ENCODE data around the gene NEK7. TPM values are rescaled to one million over a fixed set of nuclear protein-coding genes. Genes with fewer than 3 reads are reported as not detected.
A peak's percentile ranks its signal among the peaks of the same experiment; 100 is the strongest.

NEK7 gene
- total and polyA plus RNA-seq, 2 experiments from 2014 or later: 700 to 1,186 TPM

DNA sequence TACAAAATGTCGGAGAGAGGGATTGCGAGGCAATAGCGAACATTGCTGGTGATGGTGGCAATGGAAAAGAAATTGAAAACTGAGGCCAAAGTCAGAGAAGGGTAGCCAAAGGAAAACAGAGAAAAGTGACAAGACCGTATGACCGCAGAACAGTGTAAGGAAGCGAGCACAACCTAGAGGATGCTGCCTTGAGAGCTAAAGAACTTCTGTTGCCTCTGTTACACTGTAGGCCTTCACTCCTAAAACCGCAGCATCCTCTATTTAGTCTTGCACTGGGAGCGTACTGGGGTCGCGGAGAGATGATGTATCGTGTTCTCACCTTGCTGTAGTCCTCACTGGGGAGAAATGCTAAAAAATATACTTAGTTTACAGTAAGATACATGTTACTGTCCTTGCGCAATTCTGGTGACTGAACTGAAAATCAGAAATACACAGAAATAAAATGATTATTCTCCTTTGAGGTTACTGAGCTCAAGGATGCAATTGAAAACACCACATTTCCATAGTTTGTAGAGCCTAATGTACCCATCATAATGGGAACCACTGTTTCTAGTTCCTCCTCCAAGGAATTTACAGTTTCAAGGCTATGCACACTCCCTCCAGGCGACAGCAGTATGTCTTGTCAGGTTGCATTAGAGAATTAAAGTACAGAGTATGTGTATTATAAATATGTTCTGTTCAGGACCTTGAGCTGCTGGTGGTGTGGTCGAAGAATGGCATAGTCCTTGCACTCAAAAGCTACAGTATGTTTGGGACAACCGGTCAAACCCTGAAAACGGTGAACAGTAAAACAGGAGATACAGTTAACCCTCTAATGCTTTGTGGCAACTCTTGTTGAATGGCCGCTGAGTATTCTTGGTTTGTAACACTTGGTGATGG, 1.3 kb downstream of the NEK7 start:
- Histone ChIP-seq H3K4me2 (ENCODE audit: unreplicated experiment) (peak overlapping the region; percentile 82), H3K36me3 (ENCODE audit: low read depth) (peaks cover 6% of the 10 kb centered on the region; the same call in 1 of the 2 replicates), H4K20me1 (ENCODE audit: insufficient read depth) (peaks cover 35% of the 10 kb centered on the region), H3K9me2 (ENCODE audit: insufficient read depth) (no peaks in the 10 kb centered on the region), H3F3A (ENCODE audit: insufficient read depth) (peaks cover 80% of the 10 kb centered on the region), H3K4me1 (ENCODE audit: insufficient read depth) (peaks cover 53% of the 10 kb centered on the region), H2AFZ (peak overlapping the region; percentile 89), H3K79me2 (ENCODE audit: insufficient read depth) (peaks cover 66% of the 10 kb centered on the region), H3K4me3 (peak overlapping the region; percentile 88), H3K27ac (peak overlapping the region; percentile 74), H3K27me3 (replicated peaks; ENCODE audit: insufficient read depth) (no peaks in the 10 kb centered on the region), H3K9me3 (ENCODE audit: low read depth) (no peaks in the 10 kb centered on the region), H3K9ac (peak overlapping the region; percentile 85)
- peak; percentile 63 for DNase-seq
- in situ Hi-C loops (cut with MboI): loop anchor here (10.0 to 25.0 kb wide), 2 partner anchors 73 to 529 kb away; no protein-coding TSS in a partner anchor
- TF ChIP-seq EZH2phosphoT487 (IDR thresholded peaks at IDR 0.05; ENCODE audit: insufficient read depth, low read depth): no peak
- TF ChIP-seq EZH2 (IDR thresholded peaks at IDR 0.05; ENCODE audit: insufficient read depth, poor library complexity, severe bottlenecking): no peak
- WGBS, 2 experiments (ENCODE audit: low coverage in 1 of 2, low lambda C conversion rate in 2 of 2, missing lambda C conversion rate in 2 of 2): 6 to 7% methylated on average over 17 of the region's 17 CpGs

DNA sequence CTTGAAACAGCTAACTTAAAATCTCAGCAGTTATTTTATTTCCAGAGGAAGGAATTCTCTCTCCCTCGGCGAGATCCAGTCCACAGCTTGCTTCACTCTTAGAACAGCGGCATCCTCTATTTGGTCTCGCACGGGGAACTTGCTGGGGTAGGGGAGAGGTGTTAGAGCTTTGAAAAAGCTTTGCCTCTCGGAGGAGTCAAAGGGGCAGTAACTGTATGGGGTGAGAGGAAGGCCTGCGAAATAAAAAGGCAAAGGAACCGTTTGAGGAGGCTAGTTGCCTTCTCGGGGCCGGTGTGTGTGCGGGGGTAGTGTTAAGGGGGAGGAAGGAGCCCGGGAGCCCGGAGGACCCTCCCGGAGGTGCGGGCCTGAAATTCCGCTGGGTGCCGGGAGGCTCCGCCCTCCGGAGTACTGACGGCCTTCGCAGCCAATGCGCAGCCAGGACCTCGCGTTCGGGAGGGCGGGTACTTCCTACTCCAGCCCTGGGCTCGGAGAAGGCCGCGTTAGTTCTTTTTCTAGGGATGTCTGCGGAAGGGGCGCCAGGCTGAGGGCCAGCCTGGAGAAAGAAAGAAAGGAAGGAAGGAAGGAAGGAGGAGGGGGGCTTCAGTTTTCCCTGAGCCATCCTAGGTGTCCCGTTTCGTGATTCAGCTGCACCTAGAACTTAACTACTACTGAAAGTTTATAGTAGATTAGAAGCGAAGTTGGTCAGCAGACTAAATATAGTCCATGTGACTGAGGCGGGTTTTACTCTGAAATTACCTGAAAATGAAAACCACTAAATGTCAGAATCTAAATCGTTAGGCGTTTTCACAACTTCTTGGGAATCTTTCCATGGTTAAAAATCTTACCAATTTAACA, 2.2 kb downstream of the NEK7 start:
- H3K9me3 ChIP-seq (ENCODE audit: low read depth): no peaks in the 10 kb centered on the region
- 1 to 2% methylated on average over 36 to 37 of the region's 37 CpGs for WGBS, 2 experiments (ENCODE audit: low coverage in 1 of 2, low lambda C conversion rate in 2 of 2, missing lambda C conversion rate in 2 of 2)
- H2AFZ ChIP-seq: peak overlapping the region; percentile 67
- H3K4me1 ChIP-seq (ENCODE audit: insufficient read depth): peaks cover 50% of the 10 kb centered on the region
- in situ Hi-C loops (cut with MboI): loop anchor here (10.0 to 25.0 kb wide), 2 partner anchors 74 to 528 kb away; no protein-coding TSS in a partner anchor
- H3K27me3 ChIP-seq (replicated peaks; ENCODE audit: insufficient read depth): no peaks in the 10 kb centered on the region
- peaks cover 6% of the 10 kb centered on the region for H3K36me3 ChIP-seq (ENCODE audit: low read depth)
- H3K9me2 ChIP-seq (ENCODE audit: insufficient read depth): no peaks in the 10 kb centered on the region
- H3K27ac ChIP-seq: peak overlapping the region; percentile 74
- H3F3A ChIP-seq (ENCODE audit: insufficient read depth): peaks cover 79% of the 10 kb centered on the region
- TF ChIP-seq EZH2 (IDR thresholded peaks at IDR 0.05; ENCODE audit: insufficient read depth, poor library complexity, severe bottlenecking): no peak
- no peak for TF ChIP-seq EZH2phosphoT487 (IDR thresholded peaks at IDR 0.05; ENCODE audit: insufficient read depth, low read depth)
- H3K4me3 ChIP-seq: peak overlapping the region; percentile 88
- H3K79me2 ChIP-seq (ENCODE audit: insufficient read depth): peaks cover 75% of the 10 kb centered on the region
- H4K20me1 ChIP-seq (ENCODE audit: insufficient read depth): peaks cover 36% of the 10 kb centered on the region
- peak; percentile 94 for DNase-seq
- peak overlapping the region; percentile 85 for H3K9ac ChIP-seq
- peak overlapping the region; percentile 82 for H3K4me2 ChIP-seq (ENCODE audit: unreplicated experiment)

GRCh38 chr1:198160222-198160621, 3.4 kb downstream of the NEK7 start:
- H3K27ac ChIP-seq: peak overlapping the region; percentile 74

More at GRCh38 chr1:198160222-198160621, 3.4 kb downstream of the NEK7 start:
- peaks cover 6% of the 10 kb centered on the region for H3K36me3 ChIP-seq (ENCODE audit: low read depth)
- H3K9me3 ChIP-seq (ENCODE audit: low read depth): no peaks in the 10 kb centered on the region
- H3K79me2 ChIP-seq (ENCODE audit: insufficient read depth): peaks cover 88% of the 10 kb centered on the region
- no peak for DNase-seq
- H3K9ac ChIP-seq: peak overlapping the region; percentile 85
- peak overlapping the region; percentile 88 for H3K4me3 ChIP-seq
- H4K20me1 ChIP-seq (ENCODE audit: insufficient read depth): peaks cover 43% of the 10 kb centered on the region
- TF ChIP-seq EZH2 (IDR thresholded peaks at IDR 0.05; ENCODE audit: insufficient read depth, poor library complexity, severe bottlenecking) (no peak), EZH2phosphoT487 (IDR thresholded peaks at IDR 0.05; ENCODE audit: insufficient read depth, low read depth) (no peak)
- no peaks in the 10 kb centered on the region for H3K9me2 ChIP-seq (ENCODE audit: insufficient read depth)
- no peaks in the 10 kb centered on the region for H3K27me3 ChIP-seq (replicated peaks; ENCODE audit: insufficient read depth)
- whole genome bisulfite sequencing, 2 experiments (ENCODE audit: low coverage in 1 of 2, low lambda C conversion rate in 2 of 2, missing lambda C conversion rate in 2 of 2): 70 to 77% methylated on average over 7 of the region's 7 CpGs
- in situ Hi-C loops (cut with MboI): loop anchor here (25.0 kb wide), 1 partner anchor 527 kb away; no protein-coding TSS in a partner anchor
- H3F3A ChIP-seq (ENCODE audit: insufficient read depth): peaks cover 78% of the 10 kb centered on the region
- peak overlapping the region; percentile 82 for H3K4me2 ChIP-seq (ENCODE audit: unreplicated experiment)
- H3K4me1 ChIP-seq (ENCODE audit: insufficient read depth): peaks cover 48% of the 10 kb centered on the region
- H2AFZ ChIP-seq: no peak overlapping the region

All from GM23248 (cell line).